HUES48 (cell line): ENCODE measurements around the gene SLMAP.

Source experiments
- H3K27ac ChIP-seq: one replicate; pipeline ENCODE4 v1.7.0; 2013; ENCODE audit warnings: low read depth, low read length, inconsistent platforms
- H3K27me3 ChIP-seq: 2 replicates; pipeline ENCODE4 v1.6.1; 2013; ENCODE audit warnings: mild to moderate bottlenecking, low read length; ENCODE audit not compliant: control insufficient read depth, insufficient read depth
- H3K36me3 ChIP-seq: 2 replicates; pipeline ENCODE4 v1.6.1; 2013; ENCODE audit warnings: low read length; ENCODE audit not compliant: control insufficient read depth, insufficient read depth
- H3K4me1 ChIP-seq: 2 replicates; pipeline ENCODE4 v1.6.1; 2013; ENCODE audit warnings: mild to moderate bottlenecking, low read length; ENCODE audit not compliant: control insufficient read depth, insufficient read depth
- H3K4me3 ChIP-seq: 2 replicates; pipeline ENCODE4 v1.5.1; 2013; ENCODE audit warnings: mild to moderate bottlenecking, low read depth, low read length
- H3K9ac ChIP-seq: 2 replicates; pipeline ENCODE4 v1.6.1; 2013; ENCODE audit warnings: mild to moderate bottlenecking, low read depth, low read length, moderate library complexity
- H3K9me3 ChIP-seq: 2 replicates; pipeline ENCODE4 v1.6.1; 2013; ENCODE audit warnings: low read length; ENCODE audit not compliant: control insufficient read depth, insufficient read depth

The SLMAP gene, protein sequence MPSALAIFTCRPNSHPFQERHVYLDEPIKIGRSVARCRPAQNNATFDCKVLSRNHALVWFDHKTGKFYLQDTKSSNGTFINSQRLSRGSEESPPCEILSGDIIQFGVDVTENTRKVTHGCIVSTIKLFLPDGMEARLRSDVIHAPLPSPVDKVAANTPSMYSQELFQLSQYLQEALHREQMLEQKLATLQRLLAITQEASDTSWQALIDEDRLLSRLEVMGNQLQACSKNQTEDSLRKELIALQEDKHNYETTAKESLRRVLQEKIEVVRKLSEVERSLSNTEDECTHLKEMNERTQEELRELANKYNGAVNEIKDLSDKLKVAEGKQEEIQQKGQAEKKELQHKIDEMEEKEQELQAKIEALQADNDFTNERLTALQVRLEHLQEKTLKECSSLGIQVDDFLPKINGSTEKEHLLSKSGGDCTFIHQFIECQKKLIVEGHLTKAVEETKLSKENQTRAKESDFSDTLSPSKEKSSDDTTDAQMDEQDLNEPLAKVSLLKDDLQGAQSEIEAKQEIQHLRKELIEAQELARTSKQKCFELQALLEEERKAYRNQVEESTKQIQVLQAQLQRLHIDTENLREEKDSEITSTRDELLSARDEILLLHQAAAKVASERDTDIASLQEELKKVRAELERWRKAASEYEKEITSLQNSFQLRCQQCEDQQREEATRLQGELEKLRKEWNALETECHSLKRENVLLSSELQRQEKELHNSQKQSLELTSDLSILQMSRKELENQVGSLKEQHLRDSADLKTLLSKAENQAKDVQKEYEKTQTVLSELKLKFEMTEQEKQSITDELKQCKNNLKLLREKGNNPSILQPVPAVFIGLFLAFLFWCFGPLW

DNA sequence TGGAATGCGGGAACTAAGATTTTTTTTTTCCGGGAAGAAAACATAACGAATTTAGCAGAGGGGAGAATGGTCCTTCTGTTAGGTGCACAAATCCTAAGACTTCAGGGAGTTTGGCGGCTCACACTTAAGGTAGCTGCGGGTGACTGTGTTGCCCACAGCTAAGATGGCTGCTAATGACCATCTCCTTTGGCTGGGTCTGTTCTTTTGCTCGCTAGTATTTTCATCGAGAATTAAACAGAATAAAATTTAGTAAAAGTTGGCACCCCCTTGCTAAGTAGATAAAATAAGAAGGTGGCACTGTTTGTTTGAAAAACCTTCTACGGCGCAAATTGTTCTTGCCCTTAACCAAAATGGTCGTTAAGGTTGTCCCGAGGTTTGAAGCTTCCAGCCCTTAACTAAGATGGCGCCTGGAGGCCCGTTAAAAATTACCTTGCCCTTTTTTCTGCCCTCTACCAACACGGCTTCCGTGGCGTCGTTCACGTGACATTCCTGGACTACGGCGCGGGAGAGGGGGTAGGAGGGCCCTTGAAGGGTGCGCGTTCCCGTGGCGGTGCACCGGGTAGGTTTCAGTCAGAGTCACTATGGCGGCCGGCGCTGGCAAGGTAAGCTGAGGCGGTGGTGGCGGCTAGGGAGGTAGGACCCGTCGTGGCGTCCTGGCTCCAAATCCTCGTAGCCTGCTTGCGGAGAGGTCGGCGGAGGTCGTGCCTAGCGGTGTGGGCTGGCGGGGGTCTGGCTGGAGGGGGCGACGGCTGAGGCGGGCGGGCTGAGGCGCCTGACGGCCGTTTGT is at the start of gene SLMAP:
TSS of gene SLMAP (plus strand) at position 569 of the 787 bp plus-strand sequence. CDS start 1,343 bp downstream, outside the sequence.
- H3K9ac ChIP-seq = peak within 1 kb of the TSS; percentile 93
- no peaks in the 10 kb centered on the region for H3K9me3 ChIP-seq
- peak within 1 kb of the TSS; percentile 77 for H3K4me3 ChIP-seq
- H3K27ac ChIP-seq = peak within 1 kb of the TSS; percentile 91
- no peaks in the 10 kb centered on the region for H3K27me3 ChIP-seq
- peaks cover 13% of the 10 kb centered on the region for H3K36me3 ChIP-seq
- H3K4me1 ChIP-seq = peaks cover 17% of the 10 kb centered on the region

DNA sequence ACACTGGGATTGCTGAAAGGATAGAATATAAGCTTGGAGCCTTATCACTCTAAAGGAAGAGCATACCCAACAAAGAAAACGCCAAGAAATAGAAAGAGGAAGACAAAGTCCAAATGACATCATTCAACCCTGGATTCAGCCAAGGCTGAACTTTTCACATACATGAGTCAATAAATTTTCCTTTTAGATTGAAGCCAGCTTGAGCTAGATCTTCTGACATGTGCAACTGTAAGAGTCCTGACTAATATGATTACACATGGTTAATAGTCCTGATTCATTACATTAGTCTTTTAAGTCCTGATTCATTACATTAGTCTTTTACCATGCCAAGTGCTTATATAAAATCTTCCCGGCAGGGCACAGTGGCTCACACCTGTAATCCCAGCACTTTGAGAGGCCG is 49.6 kb upstream of the SLMAP start:
- peaks cover 6% of the 10 kb centered on the region for H3K9me3 ChIP-seq
- H3K9ac ChIP-seq = no peak overlapping the region
- no peak overlapping the region for H3K27ac ChIP-seq
- no peaks in the 10 kb centered on the region for H3K36me3 ChIP-seq
- no peaks in the 10 kb centered on the region for H3K27me3 ChIP-seq
- H3K4me3 ChIP-seq = no peak overlapping the region
- no peaks in the 10 kb centered on the region for H3K4me1 ChIP-seq

DNA sequence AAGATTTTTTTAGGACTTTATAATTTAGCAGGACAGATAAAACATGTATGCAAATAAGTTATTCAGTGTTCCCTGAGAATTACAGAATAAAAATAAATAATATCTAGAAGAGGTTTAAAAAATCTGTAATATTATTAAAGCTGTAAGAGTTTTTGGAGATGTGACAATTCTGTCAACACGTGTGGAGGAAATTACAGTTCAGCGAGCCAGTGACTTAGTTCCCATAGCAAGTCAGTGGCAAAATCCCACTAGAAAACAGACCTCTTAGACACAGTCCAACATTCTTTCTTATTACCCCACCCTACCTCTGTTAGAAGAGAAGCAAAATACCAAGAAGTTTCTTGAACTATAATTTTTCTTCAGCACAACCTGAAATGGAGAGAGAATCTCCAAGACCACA is 47.1 kb upstream of the SLMAP start:
- H3K4me1 ChIP-seq = no peaks in the 10 kb centered on the region
- no peak overlapping the region for H3K9ac ChIP-seq
- H3K27ac ChIP-seq = no peak overlapping the region
- no peaks in the 10 kb centered on the region for H3K27me3 ChIP-seq
- H3K9me3 ChIP-seq = peaks cover 6% of the 10 kb centered on the region
- no peak overlapping the region for H3K4me3 ChIP-seq
- H3K36me3 ChIP-seq = no peaks in the 10 kb centered on the region

DNA sequence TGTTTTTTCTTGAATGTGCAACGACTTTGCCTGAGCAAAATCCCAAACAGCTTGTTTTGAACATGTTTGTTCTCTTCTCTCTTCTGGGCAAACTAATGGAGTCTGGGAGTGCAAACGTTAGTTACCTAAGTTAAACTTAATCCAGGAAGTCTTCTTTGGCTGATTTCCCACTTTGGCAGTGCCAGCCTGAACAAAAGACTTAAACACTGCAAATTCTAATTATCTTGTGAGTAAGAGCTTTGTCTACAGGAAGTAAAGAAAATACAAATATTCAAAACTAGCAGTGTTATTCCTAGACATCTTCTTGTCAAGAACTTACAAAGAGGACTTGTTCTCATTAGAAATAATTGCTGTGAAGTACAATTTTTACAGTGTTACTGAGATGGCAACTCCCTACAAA is 46.5 kb upstream of the SLMAP start:
- Histone ChIP-seq H3K27me3 (no peaks in the 10 kb centered on the region), H3K4me1 (no peaks in the 10 kb centered on the region), H3K36me3 (no peaks in the 10 kb centered on the region), H3K27ac (no peak overlapping the region), H3K9me3 (peaks cover 6% of the 10 kb centered on the region), H3K9ac (no peak overlapping the region), H3K4me3 (no peak overlapping the region)

DNA sequence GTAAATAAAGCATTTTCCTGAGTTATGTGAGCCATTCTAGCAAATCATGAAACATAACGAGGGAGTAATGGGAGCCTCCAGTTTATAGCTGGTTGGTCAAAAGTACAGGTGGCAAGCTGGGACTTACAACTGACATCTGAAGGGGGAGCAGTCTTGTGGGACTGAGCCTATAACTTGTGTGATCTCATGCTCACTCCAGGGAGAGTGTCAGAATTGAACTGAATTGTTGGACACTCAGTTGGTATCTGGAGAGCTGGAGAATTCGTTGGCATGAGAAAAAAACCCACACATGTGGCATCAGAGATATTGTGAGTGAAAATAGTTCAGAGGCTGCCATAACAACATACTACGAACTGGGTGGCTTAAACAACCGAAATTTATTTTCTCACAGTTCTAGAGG is 40.4 kb upstream of the SLMAP start:
- Histone ChIP-seq H3K4me3 (no peak overlapping the region), H3K27me3 (no peaks in the 10 kb centered on the region), H3K36me3 (no peaks in the 10 kb centered on the region), H3K9ac (no peak overlapping the region), H3K27ac (no peak overlapping the region), H3K9me3 (no peaks in the 10 kb centered on the region), H3K4me1 (no peaks in the 10 kb centered on the region)

DNA sequence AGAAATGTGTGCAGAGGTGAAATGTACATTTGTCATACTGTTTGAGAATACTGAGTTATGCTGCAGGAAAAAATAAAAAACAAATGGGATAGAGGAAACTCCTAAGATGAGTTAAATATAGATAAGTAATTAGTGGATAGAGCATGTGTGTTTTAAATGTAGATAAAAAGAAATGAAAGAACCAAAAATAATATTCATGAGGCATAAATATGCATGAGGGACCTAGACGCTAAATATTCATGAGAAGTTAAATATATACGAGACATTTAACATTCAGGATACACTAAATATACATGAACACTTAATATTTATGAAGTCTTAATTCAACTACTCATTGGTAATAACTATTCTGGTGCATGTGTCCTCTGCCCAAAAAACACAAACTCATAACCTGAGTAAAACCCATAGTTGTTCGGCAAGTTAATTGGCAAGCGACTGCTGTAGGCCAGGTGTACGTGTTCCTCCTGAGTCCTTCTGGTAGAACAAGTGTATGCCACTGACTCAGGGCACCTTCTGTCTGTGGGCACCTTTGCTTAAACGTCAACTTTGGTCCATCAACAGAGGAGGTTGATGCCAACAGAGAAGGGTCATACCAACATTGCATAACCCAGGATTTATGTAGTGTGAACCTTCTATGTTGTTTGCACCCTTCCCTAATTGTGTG is 38.8 kb upstream of the SLMAP start:
- no peaks in the 10 kb centered on the region for H3K36me3 ChIP-seq
- H3K9me3 ChIP-seq = no peaks in the 10 kb centered on the region
- H3K27ac ChIP-seq = no peak overlapping the region
- H3K9ac ChIP-seq = no peak overlapping the region
- H3K4me3 ChIP-seq = no peak overlapping the region
- H3K4me1 ChIP-seq = no peaks in the 10 kb centered on the region
- no peaks in the 10 kb centered on the region for H3K27me3 ChIP-seq

DNA sequence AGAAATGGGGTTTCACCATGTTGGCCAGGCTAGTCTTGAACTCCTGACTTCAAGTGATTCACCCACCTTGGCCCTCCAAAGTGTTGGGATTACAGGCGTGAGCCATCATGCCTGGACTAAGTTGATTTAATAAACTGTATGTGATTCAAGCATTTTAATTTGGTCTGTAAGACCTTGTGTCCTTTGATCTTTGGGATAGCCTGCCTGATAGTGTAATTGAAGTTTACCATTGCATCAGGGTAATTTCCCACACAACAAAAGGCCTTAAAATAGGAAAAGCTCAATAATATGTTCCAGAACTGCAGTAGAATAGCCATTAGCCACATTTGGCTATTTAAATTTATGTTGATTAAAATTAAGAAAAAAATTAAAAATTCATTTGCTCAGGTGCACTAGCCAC is 38.0 kb upstream of the SLMAP start:
- Histone ChIP-seq H3K9me3 (no peaks in the 10 kb centered on the region), H3K9ac (no peak overlapping the region), H3K36me3 (no peaks in the 10 kb centered on the region), H3K27ac (no peak overlapping the region), H3K4me3 (no peak overlapping the region), H3K27me3 (no peaks in the 10 kb centered on the region), H3K4me1 (no peaks in the 10 kb centered on the region)

DNA sequence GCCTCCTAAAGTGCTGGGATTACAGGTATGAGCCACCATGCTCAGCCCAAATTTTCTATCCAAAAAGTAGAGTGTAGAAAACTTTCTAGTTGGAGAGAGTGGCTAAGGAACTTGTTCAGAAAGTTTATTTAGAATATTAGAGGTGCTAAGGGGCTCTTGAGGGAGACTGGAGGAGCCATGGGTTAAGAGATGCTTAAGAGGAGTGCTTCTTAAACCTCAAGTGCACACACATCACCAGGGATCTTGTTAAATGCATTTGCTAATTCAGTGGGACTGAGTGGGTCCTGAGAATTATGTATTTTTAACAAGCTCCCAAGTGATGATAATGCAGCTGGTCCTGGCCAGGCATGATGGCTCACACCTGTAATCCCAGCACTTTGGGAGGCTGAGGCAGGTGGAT is 29.7 kb upstream of the SLMAP start:
- Histone ChIP-seq H3K9me3 (no peaks in the 10 kb centered on the region), H3K4me3 (no peak overlapping the region), H3K4me1 (no peaks in the 10 kb centered on the region), H3K9ac (no peak overlapping the region), H3K27ac (no peak overlapping the region), H3K36me3 (no peaks in the 10 kb centered on the region), H3K27me3 (no peaks in the 10 kb centered on the region)

DNA sequence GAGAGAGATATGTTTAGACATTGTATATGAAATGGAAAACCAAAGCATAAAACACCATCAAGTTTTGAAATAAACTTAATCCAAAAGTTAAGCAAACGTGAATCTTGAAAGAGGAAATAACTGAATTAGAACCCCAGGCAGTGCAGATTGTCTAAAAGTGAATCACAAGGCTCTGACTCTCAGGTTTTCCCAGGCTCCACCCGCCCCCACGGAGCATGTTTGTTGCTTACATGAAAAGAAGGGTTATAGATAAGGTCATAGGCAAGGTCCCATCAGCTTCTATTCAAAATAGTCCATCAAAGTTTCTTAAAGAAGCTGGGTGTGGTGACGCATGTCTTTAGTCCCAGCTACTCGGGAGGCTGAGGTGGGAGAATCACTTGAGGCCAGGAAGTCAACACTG is 29.0 kb upstream of the SLMAP start:
- no peaks in the 10 kb centered on the region for H3K27me3 ChIP-seq
- no peak overlapping the region for H3K27ac ChIP-seq
- H3K4me1 ChIP-seq = no peaks in the 10 kb centered on the region
- H3K9ac ChIP-seq = no peak overlapping the region
- H3K9me3 ChIP-seq = no peaks in the 10 kb centered on the region
- no peak overlapping the region for H3K4me3 ChIP-seq
- H3K36me3 ChIP-seq = no peaks in the 10 kb centered on the region

DNA sequence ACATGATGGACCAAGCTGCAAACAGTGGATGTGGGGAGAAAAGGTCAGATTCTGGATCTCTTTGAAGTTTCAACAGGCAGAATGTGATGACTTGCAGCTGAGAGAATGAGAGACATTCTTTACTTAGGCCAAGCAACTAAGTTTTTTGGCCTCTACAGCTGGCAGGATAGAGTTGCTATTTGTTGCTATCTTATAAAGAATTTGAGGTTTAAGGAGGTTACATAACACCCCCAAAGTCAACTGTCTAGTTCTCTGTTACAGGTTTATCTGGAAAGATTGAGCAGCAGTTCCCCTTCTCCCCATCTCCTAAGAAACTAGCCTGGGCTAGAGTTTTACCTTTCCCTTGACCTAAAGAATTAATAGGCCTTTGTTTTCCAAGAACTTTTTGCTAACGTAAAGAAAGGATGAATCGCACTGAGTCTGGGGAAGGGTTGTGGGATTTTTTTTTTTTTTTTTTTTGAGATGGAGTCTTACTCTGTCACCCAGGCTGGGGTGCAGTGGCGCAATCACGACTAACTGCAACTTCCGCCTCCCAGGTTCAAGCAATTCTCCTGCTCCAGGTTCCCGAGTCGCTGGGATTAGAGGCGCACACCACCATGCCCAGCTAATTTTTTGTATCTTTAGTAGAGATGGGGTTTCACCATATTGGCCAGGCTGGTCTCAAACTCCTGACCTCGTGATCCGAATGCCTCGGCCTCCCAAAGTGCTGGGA is 26.6 kb upstream of the SLMAP start:
- H3K4me3 ChIP-seq = no peak overlapping the region
- no peaks in the 10 kb centered on the region for H3K9me3 ChIP-seq
- no peak overlapping the region for H3K9ac ChIP-seq
- no peaks in the 10 kb centered on the region for H3K36me3 ChIP-seq
- H3K4me1 ChIP-seq = no peaks in the 10 kb centered on the region
- no peaks in the 10 kb centered on the region for H3K27me3 ChIP-seq
- H3K27ac ChIP-seq = no peak overlapping the region
